Astrocyte (in vitro differentiated cells and primary cell): ENCODE measurements around the gene STPG3. TPM values are rescaled to one million over a fixed set of nuclear protein-coding genes. Genes with fewer than 3 reads are reported as not detected.

Source experiments
- DNase-seq: peaks from one replicate; pipeline ENCODE4 v3.0.0-alpha.2; 2010; ENCODE audit warnings: low read depth
- FAIRE-seq: peaks from 2 replicates; lab custom pipeline; 2011; peaks lifted over from hg19 to GRCh38; lab: Jason Lieb, UNC
- H2AFZ ChIP-seq: 2 replicates; pipeline ENCODE4 v1.6.0; 2012; ENCODE audit warnings: low read depth, low read length, inconsistent platforms
- H3K27ac ChIP-seq: 2 replicates; pipeline ENCODE4 v1.5.1; 2011; ENCODE audit warnings: low read depth, low read length, inconsistent platforms
- H3K27me3 ChIP-seq: 2 replicates; pipeline ENCODE4 v1.6.0; 2011; ENCODE audit warnings: low read length, inconsistent platforms; ENCODE audit not compliant: insufficient read depth
- H3K36me3 ChIP-seq: 2 replicates; pipeline ENCODE4 v1.5.1; 2011; ENCODE audit warnings: low read length, inconsistent platforms; ENCODE audit not compliant: insufficient read depth
- H3K4me1 ChIP-seq: 2 replicates; pipeline ENCODE4 v1.5.1; 2011; ENCODE audit warnings: low read length, inconsistent platforms; ENCODE audit not compliant: insufficient read depth
- H3K4me2 ChIP-seq: 2 replicates; pipeline ENCODE4 v1.6.0; 2012; ENCODE audit warnings: low read length, inconsistent platforms
- H3K4me3 ChIP-seq: 2 replicates; pipeline ENCODE4 v1.5.1; 2011; ENCODE audit warnings: low read depth, mild to moderate bottlenecking, low read length, inconsistent platforms; ENCODE audit not compliant: insufficient read depth
- H3K79me2 ChIP-seq: 2 replicates; pipeline ENCODE4 v1.6.0; 2012; ENCODE audit warnings: mild to moderate bottlenecking, low read length, inconsistent platforms; ENCODE audit not compliant: insufficient read depth
- H3K9ac ChIP-seq: 2 replicates; pipeline ENCODE4 v1.6.0; 2012; ENCODE audit warnings: mild to moderate bottlenecking, low read length, inconsistent platforms
- H3K9me3 ChIP-seq: 2 replicates; pipeline ENCODE4 v1.5.1; 2012; ENCODE audit warnings: low read depth, mild to moderate bottlenecking, low read length, inconsistent platforms; ENCODE audit not compliant: insufficient read depth
- H4K20me1 ChIP-seq: 2 replicates; pipeline ENCODE4 v1.6.0; 2012; ENCODE audit warnings: low read length, inconsistent platforms; ENCODE audit not compliant: insufficient read depth
- H3K27ac Mint-ChIP-seq: one replicate; pipeline ENCODE4 v1.8.0; 2021; ENCODE audit warnings: mild to moderate bottlenecking, mixed read lengths; ENCODE audit not compliant: unreplicated experiment
- H3K27me3 Mint-ChIP-seq: one replicate; pipeline ENCODE4 v1.8.0; 2021; ENCODE audit warnings: low read depth, mixed read lengths; ENCODE audit not compliant: unreplicated experiment
- H3K36me3 Mint-ChIP-seq: one replicate; pipeline ENCODE4 v1.8.0; 2021; ENCODE audit warnings: low read depth, mixed read lengths; ENCODE audit not compliant: unreplicated experiment
- H3K4me1 Mint-ChIP-seq: one replicate; pipeline ENCODE4 v1.8.0; 2021; ENCODE audit warnings: low read depth, mixed read lengths; ENCODE audit not compliant: unreplicated experiment
- H3K4me3 Mint-ChIP-seq: one replicate; pipeline ENCODE4 v1.8.0; 2021; ENCODE audit warnings: mild to moderate bottlenecking, moderate library complexity, mixed read lengths; ENCODE audit not compliant: unreplicated experiment
- H3K9me3 Mint-ChIP-seq: one replicate; pipeline ENCODE4 v1.8.0; 2021; ENCODE audit warnings: mild to moderate bottlenecking, mixed read lengths; ENCODE audit not compliant: unreplicated experiment
- CTCF ChIP-seq: IDR thresholded peaks from 2 replicates; pipeline ENCODE4 v1.5.1; 2011; ENCODE audit warnings: low read depth, mild to moderate bottlenecking, inconsistent platforms, low read length, moderate library complexity; ENCODE audit not compliant: insufficient read depth
- EZH2 ChIP-seq: IDR thresholded peaks from 2 replicates; pipeline ENCODE4 v1.6.1; 2012; ENCODE audit warnings: mild to moderate bottlenecking, low read length, inconsistent platforms; ENCODE audit not compliant: insufficient read depth
- total RNA-seq: library from RNA; stranded (reverse); gene quantifications from 2 replicates; pipeline ENCODE4 v1.2.1, GENCODE V29; 2021

Gene STPG3
- total RNA-seq, 1 donor from 2014 or later = not detected

- Mint-ChIP-seq H3K9me3 (no peaks in the 10 kb centered on the region), H3K27ac (no peak overlapping the region), H3K27me3 (peaks cover 11% of the 10 kb centered on the region), H3K4me3 (peak overlapping the region; percentile 67), H3K36me3 (no peaks in the 10 kb centered on the region), H3K4me1 (peaks cover 4% of the 10 kb centered on the region)
- Histone ChIP-seq H3K4me2 (no peak overlapping the region), H3K27ac (no peak overlapping the region), H3K4me1 (peaks cover 19% of the 10 kb centered on the region), H3K9me3 (peaks cover 4% of the 10 kb centered on the region), H3K27me3 (peaks cover 6% of the 10 kb centered on the region), H2AFZ (no peak overlapping the region), H3K36me3 (no peaks in the 10 kb centered on the region), H3K79me2 (no peaks in the 10 kb centered on the region), H3K9ac (no peak overlapping the region), H4K20me1 (no peaks in the 10 kb centered on the region), H3K4me3 (no peak overlapping the region)
- no peak for TF ChIP-seq EZH2
- no peak for TF ChIP-seq CTCF
- FAIRE-seq (no peak), DNase-seq (no peak)
Observed at GRCh38 chr9:137293482-137294090, 42.5 kb downstream of the STPG3 start.

- Histone ChIP-seq H3K4me2 (no peak overlapping the region), H3K4me3 (no peak overlapping the region), H3K4me1 (peaks cover 25% of the 10 kb centered on the region), H3K79me2 (no peaks in the 10 kb centered on the region), H3K27ac (no peak overlapping the region), H3K36me3 (no peaks in the 10 kb centered on the region), H3K27me3 (peaks cover 6% of the 10 kb centered on the region), H3K9ac (no peak overlapping the region), H2AFZ (no peak overlapping the region), H4K20me1 (peaks cover under 1% of the 10 kb centered on the region), H3K9me3 (peaks cover 4% of the 10 kb centered on the region)
- no peak for TF ChIP-seq CTCF
- no peak for TF ChIP-seq EZH2
- peak; percentile 26 for DNase-seq
- peaks cover 11% of the 10 kb centered on the region for H3K27me3 Mint-ChIP-seq
- FAIRE-seq = no peak
- no peaks in the 10 kb centered on the region for H3K36me3 Mint-ChIP-seq
- H3K4me3 Mint-ChIP-seq = peak overlapping the region; percentile 67
- peak overlapping the region; percentile 58 for H3K27ac Mint-ChIP-seq
- H3K4me1 Mint-ChIP-seq = peaks cover 4% of the 10 kb centered on the region
- no peaks in the 10 kb centered on the region for H3K9me3 Mint-ChIP-seq
Observed at GRCh38 chr9:137294091-137294680, 43.1 kb downstream of the STPG3 start.
